HepG2 (cell line): Measurements from ENCODE around the gene PIM3. TPM values are rescaled to one million over a fixed set of nuclear protein-coding genes. Genes with fewer than 3 reads are reported as not detected.
A peak's percentile ranks its signal among the peaks of the same experiment; 100 is the strongest.

Source experiments
- ADNP ChIP-seq: sonication (generic); formaldehyde crosslinking; IDR thresholded peaks from 2 replicates; pipeline ENCODE4 v1.4.0; 2020; ENCODE audit warnings: missing genetic modification reagents
- BCLAF1 ChIP-seq: fragments of 450-650 bp; IDR thresholded peaks from 2 replicates; pipeline ENCODE4 v1.6.1; 2017; ENCODE audit warnings: mild to moderate bottlenecking
- ETV5 ChIP-seq: IDR thresholded peaks from 2 replicates; pipeline ENCODE4 v1.6.1; 2018; ENCODE audit warnings: missing biosample characterization, missing genetic modification reagents, inconsistent platforms, borderline replicate concordance
- FIP1L1 ChIP-seq: fragments of 200-400 bp; formaldehyde crosslinking; IDR thresholded peaks from 2 replicates; pipeline ENCODE4 v1.6.1; 2018; ENCODE audit warnings: low read depth, mild to moderate bottlenecking, low read length, moderate library complexity, borderline replicate concordance; ENCODE audit not compliant: insufficient read depth
- FOXA1 ChIP-seq, 2 experiments: fragments of 450-650 bp in 1 of 2; sonication (generic) in 1 of 2; formaldehyde crosslinking in 1 of 2; IDR thresholded peaks; 2 replicates each; pipeline versions ENCODE4 v1.4.0 to v1.6.1; 2016 to 2020; ENCODE audit warnings: missing genetic modification reagents in 1 of 2
- HES4 ChIP-seq: sonication (generic); formaldehyde crosslinking; IDR thresholded peaks from 2 replicates; pipeline ENCODE4 v1.9.0; 2021; ENCODE audit warnings: mild to moderate bottlenecking, missing genetic modification reagents, borderline replicate concordance
- PCBP1 ChIP-seq: fragments of 200-400 bp; formaldehyde crosslinking; IDR thresholded peaks from 2 replicates; pipeline ENCODE4 v1.6.1; 2017; ENCODE audit warnings: mild to moderate bottlenecking, low read depth, low read length, borderline replicate concordance
- PRMT3 ChIP-seq: sonication (generic); formaldehyde crosslinking; IDR thresholded peaks from 2 replicates; pipeline ENCODE4 v1.8.1; 2022; ENCODE audit warnings: low read depth, mild to moderate bottlenecking, moderate library complexity, missing genetic modification reagents, borderline replicate concordance
- REPIN1 ChIP-seq: sonication (generic); formaldehyde crosslinking; IDR thresholded peaks from 2 replicates; pipeline ENCODE4 v1.8.0; 2022; ENCODE audit warnings: missing genetic modification reagents, low read depth, mild to moderate bottlenecking, borderline replicate concordance
- SCMH1 ChIP-seq: sonication (generic); formaldehyde crosslinking; IDR thresholded peaks from 2 replicates; pipeline ENCODE4 v1.9.0; 2021; ENCODE audit warnings: missing genetic modification reagents, mild to moderate bottlenecking, borderline replicate concordance
- SNAPC2 ChIP-seq: sonication (generic); formaldehyde crosslinking; IDR thresholded peaks from 2 replicates; pipeline ENCODE4 v1.8.1; 2022; ENCODE audit warnings: mild to moderate bottlenecking, missing genetic modification reagents
- TP53 ChIP-seq: sonication (generic); formaldehyde crosslinking; conservative IDR thresholded peaks from 2 replicates; pipeline ENCODE4 v1.4.0; 2020; ENCODE audit warnings: missing genetic modification reagents
- YEATS2 ChIP-seq: sonication (generic); formaldehyde crosslinking; IDR thresholded peaks from 2 replicates; pipeline ENCODE4 v1.4.0; 2020; ENCODE audit warnings: missing genetic modification reagents, borderline replicate concordance
- ZBTB44 ChIP-seq: sonication (generic); formaldehyde crosslinking; IDR thresholded peaks from 2 replicates; pipeline ENCODE4 v1.4.0; 2020; ENCODE audit warnings: missing genetic modification reagents
- ZNF576 ChIP-seq: sonication (generic); formaldehyde crosslinking; IDR thresholded peaks from 2 replicates; pipeline ENCODE4 v1.4.0; 2020; ENCODE audit warnings: mild to moderate bottlenecking, missing genetic modification reagents
- ZNF619 ChIP-seq: sonication (generic); formaldehyde crosslinking; IDR thresholded peaks from 2 replicates; pipeline ENCODE4 v1.4.0; 2020; ENCODE audit warnings: mild to moderate bottlenecking, missing genetic modification reagents
- ZNF710 ChIP-seq: sonication (generic); formaldehyde crosslinking; IDR thresholded peaks from 2 replicates; pipeline ENCODE4 v1.5.0; 2020; ENCODE audit warnings: mild to moderate bottlenecking, missing genetic modification reagents, borderline replicate concordance
- ZNF83 ChIP-seq: sonication (generic); formaldehyde crosslinking; IDR thresholded peaks from 2 replicates; pipeline ENCODE4 v1.4.0; 2020; ENCODE audit warnings: missing genetic modification reagents, mild to moderate bottlenecking, borderline replicate concordance
- ZSCAN20 ChIP-seq: sonication (generic); formaldehyde crosslinking; IDR thresholded peaks from 2 replicates; pipeline ENCODE4 v1.4.0; 2020; ENCODE audit warnings: missing genetic modification reagents, mild to moderate bottlenecking, borderline replicate concordance
- polyA plus RNA-seq, 8 experiments: library from polyadenylated mRNA; depleted of rRNA in 3 of 8; stranded (reverse) in 7 of 8; unstranded in 1 of 8; fragments of >200 nt; fragmentation: Illumina TruSeq in 4 of 8; extraction: Trizol in 4 of 8; gene quantifications; 2 replicates each; pipeline versions ENCODE4 v1.2.1 to v1.2.3, GENCODE V29; 2011 to 2016; ENCODE audit warnings: low read depth in 4 of 8, missing spikeins in 1 of 8, mixed read lengths in 1 of 8; ENCODE audit not compliant: insufficient read depth in 1 of 8
- total RNA-seq, 5 experiments: library from RNA; depleted of rRNA; stranded (reverse); fragments of >200 nt; fragmentation: Illumina TruSeq; extraction: Trizol; gene quantifications; 2 replicates each; pipeline ENCODE4 v1.2.3, GENCODE V29; 2016; ENCODE audit warnings: low read depth in 1 of 5

Gene PIM3
- total and polyA plus RNA-seq, 2 of the 13 experiments (the other 11 are each of a cell fraction or from before 2014, with no cell fraction given) = 21.6 to 31.2 TPM

GRCh38 chr22:49937758-49938564, 22.6 kb upstream of the PIM3 start (continued):
- no peak for TF ChIP-seq PRMT3 (CRISPR knock-in tag)
- no peak for TF ChIP-seq BCLAF1
- TF ChIP-seq HES4 (CRISPR knock-in tag) = no peak
- TF ChIP-seq YEATS2 (CRISPR knock-in tag) = 0 out of 2 replicates have a peak, but pooled peaks have one; percentile 49
- no peak for TF ChIP-seq SCMH1 (CRISPR knock-in tag)
- TF ChIP-seq ETV5 (CRISPR knock-in tag) = peak; percentile 99
- no peak for TF ChIP-seq ADNP
- no peak for TF ChIP-seq PCBP1
- no peak for TF ChIP-seq ZSCAN20 (CRISPR knock-in tag)
- no peak for TF ChIP-seq ZNF83
- TF ChIP-seq FIP1L1 = no peak
- TF ChIP-seq TP53 = no peak
- TF ChIP-seq SNAPC2 (CRISPR knock-in tag) = no peak
- no peak for TF ChIP-seq REPIN1 (CRISPR knock-in tag)
- no peak for TF ChIP-seq ZNF619 (CRISPR knock-in tag)
- TF ChIP-seq ZBTB44 (CRISPR knock-in tag) = no peak
- TF ChIP-seq FOXA1 (IDR thresholded peaks at IDR 0.05) = no peak
- TF ChIP-seq FOXA1 (CRISPR knock-in tag; IDR thresholded peaks at IDR 0.05) = peak; percentile 29; the same call in 1 of the 2 replicates
- TF ChIP-seq ZNF710 (CRISPR knock-in tag) = peak; percentile 74; the same call in 1 of the 2 replicates
- no peak for TF ChIP-seq ZNF576
